NCI-H510A treated with DMSO at 0.1 percent for 48 hours (cell line): ENCODE measurements around the gene TTC27.
"Not testable (repeated sequence)": the region's sequence is repeated elsewhere in the genome, so short reads cannot be mapped to it uniquely, and the experiment has no call there.

ENCODE experiments used
- DNase-seq: peaks from one replicate; lab custom pipeline; 2025; lab: John Stamatoyannopoulos, UW

The TTC27 gene

GRCh38 chr2:32627814-32628579 lies at the start of gene TTC27:
TSS of gene TTC27 (plus strand) at chr2:32628050. CDS start at chr2:32628293, 243 bp downstream.
- peak; percentile 90 for DNase-seq

- no peak for DNase-seq
Observed at GRCh38 chr2:32591669-32592463, 36.0 kb upstream of the TTC27 start.

GRCh38 chr2:32594573-32594972 lies 33.3 kb upstream of the TTC27 start:
- DNase-seq, result no peak

GRCh38 chr2:32611366-32611765 lies 16.5 kb upstream of the TTC27 start:
- DNase-seq, result no peak

- DNase-seq, result no peak
Observed at GRCh38 chr2:32611771-32612170, 16.1 kb upstream of the TTC27 start.

- no peak for DNase-seq
Observed at GRCh38 chr2:32614084-32614483, 13.8 kb upstream of the TTC27 start.

GRCh38 chr2:32617599-32618189 lies 10.2 kb upstream of the TTC27 start:
- DNase-seq, result no peak

- no peak for DNase-seq
Observed at GRCh38 chr2:32622570-32623310, 5.1 kb upstream of the TTC27 start.

GRCh38 chr2:32623311-32623706 lies 4.5 kb upstream of the TTC27 start:
- no peak for DNase-seq

GRCh38 chr2:32624812-32625211 lies 3.0 kb upstream of the TTC27 start:
- no peak for DNase-seq

- no peak for DNase-seq
Observed at GRCh38 chr2:32626639-32627221, 1.1 kb upstream of the TTC27 start.

- no peak for DNase-seq
Observed at GRCh38 chr2:32627441-32627813, 423 bp upstream of the TTC27 start.

GRCh38 chr2:32632089-32632488 lies 4.2 kb downstream of the TTC27 start:
- no peak for DNase-seq

GRCh38 chr2:32633040-32633439 lies 5.2 kb downstream of the TTC27 start:
- no peak for DNase-seq

- DNase-seq, result not testable (repeated sequence)
Observed at GRCh38 chr2:32638548-32638947, 10.7 kb downstream of the TTC27 start.

GRCh38 chr2:32641180-32641579 lies 13.3 kb downstream of the TTC27 start:
- no peak for DNase-seq

GRCh38 chr2:32647180-32647651 lies 19.4 kb downstream of the TTC27 start:
- no peak for DNase-seq

GRCh38 chr2:32652555-32653209 lies 24.8 kb downstream of the TTC27 start:
- DNase-seq, result no peak

GRCh38 chr2:32656069-32656468 lies 28.2 kb downstream of the TTC27 start:
- no peak for DNase-seq

GRCh38 chr2:32663864-32664263 lies 36.0 kb downstream of the TTC27 start:
- no peak for DNase-seq

- no peak for DNase-seq
Observed at GRCh38 chr2:32666704-32667103, 38.9 kb downstream of the TTC27 start.
